GM12878 (cell line): ENCODE results near the gene RGPD6. TPM values are rescaled to one million over a fixed set of nuclear protein-coding genes. Genes with fewer than 3 reads are reported as not detected.

Experiments used
- polyA plus RNA-seq, 11 experiments: library from polyadenylated mRNA; depleted of rRNA in 4 of 11; unstranded in 6 of 11; stranded (reverse) in 5 of 11; fragments of >200 nt; fragmentation: Nextera tagmentation in 4 of 11; fragmentation: Illumina TruSeq in 1 of 11; extraction: Ambion mirVana in 4 of 11; extraction: Trizol in 1 of 11; gene quantifications; 1 replicate in 1 of 11; 2 replicates in 10 of 11; pipeline versions ENCODE4 v1.2.1 to v1.2.3, GENCODE V29; 2011 to 2016; ENCODE audit warnings: inconsistent platforms in 2 of 11, missing spikeins in 2 of 11, low read depth in 1 of 11
- small RNA-seq: library from RNA; depleted of rRNA; stranded (forward); fragments of <200 nt; gene quantifications from one replicate; pipeline ENCODE3, GENCODE V24; 2014
- total RNA-seq, 4 experiments: library from RNA; depleted of rRNA in 3 of 4; stranded (reverse); fragments of >200 nt in 3 of 4; fragmentation: Illumina TruSeq in 1 of 4; extraction: Trizol in 1 of 4; gene quantifications; 2 replicates each; pipeline versions ENCODE4 v1.2.1 to v1.2.3, GENCODE V29; 2013 to 2021

Gene RGPD6
- total and polyA plus RNA-seq, 10 of the 15 experiments (the other 5 are each of a cell fraction or from before 2014, with no cell fraction given): 2.7 to 13.7 (median 8.5) TPM

Small RNA genes within 50 kb of the gene (small RNA-seq; reads per million reads assigned to genes)
- gene AC108938.1: not detected

Other genes with a start within 250 kb of the RGPD6 start
- gene LIMS4, start 104.4 kb downstream of the RGPD6 start, total RNA-seq (2014; rRNA removed): 1.1 TPM in 1 of 2 replicates, not detected in the other
- gene LIMS4, start 104.4 kb downstream of the RGPD6 start, total RNA-seq (2014; rRNA removed; fragmentation: Illumina TruSeq; extraction: Trizol): 0.13 TPM in 1 of 2 replicates, not detected in the other
- 0.40 and 0.49 TPM in 2 replicates for gene LIMS4, start 104.4 kb downstream of the RGPD6 start, total RNA-seq (2021)
- 0.53 and 0.91 TPM in 2 replicates for gene LIMS4, start 104.4 kb downstream of the RGPD6 start, polyA plus RNA-seq (2011; rRNA removed)
- 0.31 TPM in 1 of 2 replicates, not detected in the other for gene LIMS4, start 104.4 kb downstream of the RGPD6 start, polyA plus RNA-seq (2014; fragmentation: Illumina TruSeq; extraction: Trizol)
- gene LIMS4, start 104.4 kb downstream of the RGPD6 start, polyA plus RNA-seq (2014; fragmentation: Nextera tagmentation; extraction: Ambion mirVana): under 1 TPM; 0.47 to 0.63 TPM
- 1.2 and 1.3 TPM in 2 replicates for gene LIMS4, start 104.4 kb downstream of the RGPD6 start, polyA plus RNA-seq (2014; rRNA removed)
- under 1 TPM; 0.11 to 0.29 TPM for gene LIMS4, start 104.4 kb downstream of the RGPD6 start, polyA plus RNA-seq (2016; fragmentation: Nextera tagmentation; extraction: Ambion mirVana)
- 83.5 and 95.9 TPM in 2 replicates for gene BUB1, start 100.8 kb upstream of the RGPD6 start, total RNA-seq (2014; rRNA removed)
- 114 TPM in 2 replicates for gene BUB1, start 100.8 kb upstream of the RGPD6 start, total RNA-seq (2014; rRNA removed; fragmentation: Illumina TruSeq; extraction: Trizol)
- 73.9 and 77.1 TPM in 2 replicates for gene BUB1, start 100.8 kb upstream of the RGPD6 start, total RNA-seq (2021)
- 105 and 140 TPM in 2 replicates for gene BUB1, start 100.8 kb upstream of the RGPD6 start, polyA plus RNA-seq (2011; rRNA removed)
- 94.2 and 121 TPM in 2 replicates for gene BUB1, start 100.8 kb upstream of the RGPD6 start, polyA plus RNA-seq (2014; fragmentation: Illumina TruSeq; extraction: Trizol)
- gene BUB1, start 100.8 kb upstream of the RGPD6 start, polyA plus RNA-seq (2014; fragmentation: Nextera tagmentation; extraction: Ambion mirVana): 10 to 100 TPM; 52.4 to 57.0 TPM
- 59.8 and 80.8 TPM in 2 replicates for gene BUB1, start 100.8 kb upstream of the RGPD6 start, polyA plus RNA-seq (2014; rRNA removed)
- 100 to 1,000 TPM; 133 to 142 TPM for gene BUB1, start 100.8 kb upstream of the RGPD6 start, polyA plus RNA-seq (2016; fragmentation: Nextera tagmentation; extraction: Ambion mirVana)
- gene ACOXL, start 155.4 kb upstream of the RGPD6 start, total RNA-seq (2014; rRNA removed): 0.73 and 1.1 TPM in 2 replicates
- gene ACOXL, start 155.4 kb upstream of the RGPD6 start, total RNA-seq (2014; rRNA removed; fragmentation: Illumina TruSeq; extraction: Trizol): 0.78 and 1.2 TPM in 2 replicates
- 0.51 and 1.1 TPM in 2 replicates for gene ACOXL, start 155.4 kb upstream of the RGPD6 start, total RNA-seq (2021)
- gene ACOXL, start 155.4 kb upstream of the RGPD6 start, polyA plus RNA-seq (2011; rRNA removed): 0.78 and 0.79 TPM in 2 replicates
- gene ACOXL, start 155.4 kb upstream of the RGPD6 start, polyA plus RNA-seq (2014; fragmentation: Illumina TruSeq; extraction: Trizol): 0.65 and 0.71 TPM in 2 replicates
- gene ACOXL, start 155.4 kb upstream of the RGPD6 start, polyA plus RNA-seq (2014; fragmentation: Nextera tagmentation; extraction: Ambion mirVana): under 1 TPM; 0.05 to 0.47 TPM
- gene ACOXL, start 155.4 kb upstream of the RGPD6 start, polyA plus RNA-seq (2014; rRNA removed): 0.90 and 1.3 TPM in 2 replicates
- under 1 TPM; 0.68 to 0.83 TPM for gene ACOXL, start 155.4 kb upstream of the RGPD6 start, polyA plus RNA-seq (2016; fragmentation: Nextera tagmentation; extraction: Ambion mirVana)